Neutrophil (primary cell): ENCODE results near the gene RGS17.
A peak's percentile ranks its signal among the peaks of the same experiment; 100 is the strongest.

ENCODE experiments used
- H3K27ac ChIP-seq: fragments of 200-600 bp; sonication (generic); 2 replicates; pipeline ENCODE4 v1.5.1; 2016; ENCODE audit warnings: mild to moderate bottlenecking, moderate library complexity
- H3K27me3 ChIP-seq: fragments of 200-600 bp; sonication (generic); 2 replicates; pipeline ENCODE4 v1.6.0; 2016; ENCODE audit warnings: mild to moderate bottlenecking
- H3K36me3 ChIP-seq: fragments of 200-600 bp; sonication (generic); 2 replicates; pipeline ENCODE4 v1.5.1; 2017
- H3K4me1 ChIP-seq, 2 experiments: fragments of 200-600 bp in 1 of 2; sonication (generic) in 1 of 2; 1 replicate in 1 of 2; 2 replicates in 1 of 2; pipeline versions ENCODE4 v1.5.1 to v1.6.1; 2013 to 2016; ENCODE audit warnings: low read depth in 1 of 2, low read length in 1 of 2, mild to moderate bottlenecking in 1 of 2, moderate library complexity in 1 of 2; ENCODE audit not compliant: control insufficient read depth in 1 of 2, insufficient read depth in 1 of 2
- H3K4me3 ChIP-seq, 2 experiments: fragments of 200-600 bp in 1 of 2; sonication (generic) in 1 of 2; 1 replicate in 1 of 2; 2 replicates in 1 of 2; pipeline ENCODE4 v1.5.1; 2013 to 2016; ENCODE audit warnings: low read depth in 1 of 2, low read length in 1 of 2, mild to moderate bottlenecking in 1 of 2, moderate library complexity in 1 of 2
- H3K9me3 ChIP-seq: fragments of 200-600 bp; sonication (generic); 2 replicates; pipeline ENCODE4 v1.5.1; 2016
- CTCF ChIP-seq: fragments of 200-600 bp; sonication (generic); IDR thresholded peaks from 2 replicates; pipeline ENCODE4 v1.5.1; 2016; ENCODE audit warnings: antibody characterized with exemption

Gene RGS17

GRCh38 chr6:153031335-153031955, 99.6 kb downstream of the RGS17 start:
- Histone ChIP-seq H3K4me3 (no peak overlapping the region), H3K27me3 (peaks cover 3% of the 10 kb centered on the region), H3K4me1 (peaks cover 5 to 14% of the 10 kb centered on the region in 2 experiments), H3K9me3 (no peaks in the 10 kb centered on the region), H3K36me3 (no peaks in the 10 kb centered on the region), H3K27ac (peak overlapping the region; percentile 25)
- TF ChIP-seq CTCF, result no peak

- H3K4me3 ChIP-seq, result no peak overlapping the region
- no peaks in the 10 kb centered on the region for H3K9me3 ChIP-seq
- H3K27me3 ChIP-seq, result peaks cover 3% of the 10 kb centered on the region
- H3K27ac ChIP-seq, result no peak overlapping the region
- no peaks in the 10 kb centered on the region for H3K36me3 ChIP-seq
- TF ChIP-seq CTCF, result no peak
- H3K4me1 ChIP-seq, result peaks cover 5 to 18% of the 10 kb centered on the region in 2 experiments
Measured at GRCh38 chr6:153028963-153029362, 102.1 kb downstream of the RGS17 start.

- H3K4me3 ChIP-seq, result no peak overlapping the region
- H3K36me3 ChIP-seq, result no peaks in the 10 kb centered on the region
- H3K9me3 ChIP-seq, result no peaks in the 10 kb centered on the region
- no peak overlapping the region for H3K27ac ChIP-seq
- no peak for TF ChIP-seq CTCF
- peaks cover 5 to 18% of the 10 kb centered on the region in 2 experiments for H3K4me1 ChIP-seq
- peaks cover 3% of the 10 kb centered on the region for H3K27me3 ChIP-seq
Measured at GRCh38 chr6:153028286-153028685, 102.8 kb downstream of the RGS17 start.

GRCh38 chr6:153027480-153027879, 103.6 kb downstream of the RGS17 start:
- H3K36me3 ChIP-seq, result no peaks in the 10 kb centered on the region
- no peaks in the 10 kb centered on the region for H3K9me3 ChIP-seq
- peaks cover 3% of the 10 kb centered on the region for H3K27me3 ChIP-seq
- TF ChIP-seq CTCF, result no peak
- H3K4me1 ChIP-seq, result peaks cover 5 to 18% of the 10 kb centered on the region in 2 experiments
- H3K27ac ChIP-seq, result no peak overlapping the region
- H3K4me3 ChIP-seq, result no peak overlapping the region

GRCh38 chr6:153024709-153025017, 106.4 kb downstream of the RGS17 start:
- H3K27me3 ChIP-seq, result peaks cover 3% of the 10 kb centered on the region
- H3K36me3 ChIP-seq, result no peaks in the 10 kb centered on the region
- H3K27ac ChIP-seq, result no peak overlapping the region
- no peak for TF ChIP-seq CTCF
- H3K4me1 ChIP-seq, result peaks cover 0 to 4% of the 10 kb centered on the region in 2 experiments
- H3K9me3 ChIP-seq, result no peaks in the 10 kb centered on the region
- no peak overlapping the region for H3K4me3 ChIP-seq
